H9 (cell line): ENCODE results near the gene MGMT. TPM values are rescaled to one million over a fixed set of nuclear protein-coding genes. Genes with fewer than 3 reads are reported as not detected.

Experiments used
- DNase-seq: peaks from one replicate; pipeline ENCODE4 v3.0.0-alpha.2; 2017
- H2AFZ ChIP-seq: one replicate; pipeline ENCODE4 v1.6.1; 2013; ENCODE audit warnings: mild to moderate bottlenecking, low read length, control low read depth, moderate library complexity
- H2AK5ac ChIP-seq: 2 replicates; pipeline ENCODE4 v1.6.1; 2013; ENCODE audit warnings: low read length, control low read depth, mixed read lengths; ENCODE audit not compliant: insufficient read length
- H2BK120ac ChIP-seq: one replicate; pipeline ENCODE4 v1.6.1; 2013; ENCODE audit warnings: low read depth, mild to moderate bottlenecking, low read length, control low read depth, inconsistent platforms; ENCODE audit not compliant: poor library complexity, severe bottlenecking
- H2BK12ac ChIP-seq: 2 replicates; pipeline ENCODE4 v1.6.1; 2013; ENCODE audit warnings: low read length, control low read depth, mixed read lengths, low read depth; ENCODE audit not compliant: insufficient read length
- H2BK15ac ChIP-seq: 2 replicates; pipeline ENCODE4 v1.6.1; 2013; ENCODE audit warnings: low read depth, low read length, control low read depth
- H2BK20ac ChIP-seq: one replicate; pipeline ENCODE4 v1.6.1; 2013; ENCODE audit warnings: low read depth, mild to moderate bottlenecking, low read length, control low read depth, inconsistent platforms; ENCODE audit not compliant: poor library complexity, severe bottlenecking
- H2BK5ac ChIP-seq: 2 replicates; pipeline ENCODE4 v1.6.1; 2013; ENCODE audit warnings: low read length, control low read depth, mixed read lengths; ENCODE audit not compliant: insufficient read length
- H3K14ac ChIP-seq: 2 replicates; pipeline ENCODE4 v1.6.1; 2013; ENCODE audit warnings: low read length, control low read depth; ENCODE audit not compliant: insufficient read depth
- H3K18ac ChIP-seq: 2 replicates; pipeline ENCODE4 v1.6.1; 2013; ENCODE audit warnings: low read depth, mild to moderate bottlenecking, mixed read lengths, low read length, control low read depth; ENCODE audit not compliant: insufficient read length
- H3K23ac ChIP-seq: 2 replicates; pipeline ENCODE4 v1.6.1; 2013; ENCODE audit warnings: low read length, control low read depth, mixed read lengths, low read depth; ENCODE audit not compliant: insufficient read length
- H3K23me2 ChIP-seq: 2 replicates; pipeline ENCODE4 v1.6.1; 2013; ENCODE audit warnings: low read depth, mild to moderate bottlenecking, mixed read lengths, low read length, control low read depth; ENCODE audit not compliant: insufficient read length, poor library complexity, severe bottlenecking
- H3K27ac ChIP-seq: 2 replicates; pipeline ENCODE4 v1.5.1; 2013; ENCODE audit warnings: low read length, control low read depth, mixed read lengths, low read depth; ENCODE audit not compliant: insufficient read length
- H3K27me3 ChIP-seq: 2 replicates; pipeline ENCODE4 v1.6.1; 2013; ENCODE audit warnings: low read length, control low read depth, inconsistent platforms; ENCODE audit not compliant: insufficient read depth
- H3K4ac ChIP-seq: 2 replicates; pipeline ENCODE4 v1.6.1; 2013; ENCODE audit warnings: low read depth, mild to moderate bottlenecking, control low read depth, inconsistent platforms, low read length, moderate library complexity
- H3K4me1 ChIP-seq: 2 replicates; pipeline ENCODE4 v1.6.1; 2013; ENCODE audit warnings: low read length, control low read depth, inconsistent platforms; ENCODE audit not compliant: insufficient read depth
- H3K4me2 ChIP-seq: 2 replicates; pipeline ENCODE4 v1.6.1; 2013; ENCODE audit warnings: low read length, control low read depth, mixed read lengths; ENCODE audit not compliant: insufficient read length, insufficient read depth
- H3K56ac ChIP-seq: 2 replicates; pipeline ENCODE4 v1.6.1; 2013; ENCODE audit warnings: low read depth, mild to moderate bottlenecking, mixed read lengths, low read length, control low read depth; ENCODE audit not compliant: insufficient read length
- H3K79me1 ChIP-seq: 2 replicates; pipeline ENCODE4 v1.6.1; 2013; ENCODE audit warnings: low read depth, mild to moderate bottlenecking, moderate library complexity, low read length, control low read depth, inconsistent platforms; ENCODE audit not compliant: insufficient read depth, poor library complexity, severe bottlenecking
- H3K79me2 ChIP-seq: 2 replicates; pipeline ENCODE4 v1.6.1; 2013; ENCODE audit warnings: low read length, control low read depth, inconsistent platforms; ENCODE audit not compliant: insufficient read depth
- H3K9ac ChIP-seq: 2 replicates; pipeline ENCODE4 v1.6.1; 2013; ENCODE audit warnings: low read length, control low read depth, mixed read lengths; ENCODE audit not compliant: insufficient read length; ENCODE audit errors: extremely low read depth
- H3K9me3 ChIP-seq: one replicate; pipeline ENCODE4 v1.6.1; 2013; ENCODE audit warnings: low read depth, low read length, inconsistent platforms; ENCODE audit not compliant: control insufficient read depth
- H3T11ph ChIP-seq: one replicate; pipeline ENCODE4 v1.6.1; 2013; ENCODE audit warnings: mild to moderate bottlenecking, low read length, control low read depth, inconsistent platforms
- H4K20me1 ChIP-seq: one replicate; pipeline ENCODE4 v1.6.1; 2013; ENCODE audit not compliant: control insufficient read depth, insufficient read length, insufficient read depth
- H4K5ac ChIP-seq: 2 replicates; pipeline ENCODE4 v1.6.1; 2013; ENCODE audit warnings: low read depth, mild to moderate bottlenecking, mixed read lengths, low read length, control low read depth; ENCODE audit not compliant: insufficient read length
- H4K8ac ChIP-seq: replicated peaks from 2 replicates; pipeline ENCODE4 v1.6.1; 2013; ENCODE audit warnings: low read length, control low read depth, mixed read lengths, low read depth; ENCODE audit not compliant: insufficient read length
- H4K91ac ChIP-seq: 2 replicates; pipeline ENCODE4 v1.6.1; 2013; ENCODE audit warnings: low read depth, mild to moderate bottlenecking, moderate library complexity, mixed read lengths, low read length, control low read depth; ENCODE audit not compliant: insufficient read length
- H3K27ac Mint-ChIP-seq, 3 experiments: 2 replicates in 2 of 3; 3 replicates in 1 of 3; pipeline ENCODE4 v1.8.0; 2020 to 2021; ENCODE audit warnings: mixed read lengths in 3 of 3, mild to moderate bottlenecking in 1 of 3, moderate library complexity in 1 of 3
- H3K27me3 Mint-ChIP-seq: 2 replicates; pipeline ENCODE4 v1.8.0; 2021; ENCODE audit warnings: low read depth, mild to moderate bottlenecking, moderate library complexity, mixed read lengths
- H3K36me3 Mint-ChIP-seq, 3 experiments: 2 replicates in 2 of 3; 3 replicates in 1 of 3; pipeline ENCODE4 v1.8.0; 2020 to 2021; ENCODE audit warnings: low read depth in 3 of 3, mixed read lengths in 3 of 3; ENCODE audit not compliant: insufficient read depth in 1 of 3
- H3K4me1 Mint-ChIP-seq, 2 experiments: 2 replicates each; pipeline ENCODE4 v1.8.0; 2020; ENCODE audit warnings: mixed read lengths in 2 of 2
- H3K4me3 Mint-ChIP-seq, 2 experiments: 2 replicates in 1 of 2; 3 replicates in 1 of 2; pipeline ENCODE4 v1.8.0; 2020 to 2021; ENCODE audit warnings: mild to moderate bottlenecking in 2 of 2, mixed read lengths in 2 of 2, moderate library complexity in 1 of 2
- H3K9me3 Mint-ChIP-seq, 2 experiments: 2 replicates in 1 of 2; 3 replicates in 1 of 2; pipeline ENCODE4 v1.8.0; 2020; ENCODE audit warnings: mild to moderate bottlenecking in 2 of 2, mixed read lengths in 2 of 2, moderate library complexity in 1 of 2
- CTCF ChIP-seq: fragments of 200-600 bp; sonication (generic); conservative IDR thresholded peaks from 3 replicates; pipeline ENCODE4 v1.8.0; 2021; ENCODE audit warnings: antibody characterized with exemption, mild to moderate bottlenecking
- WGBS: extraction: QIAGEN DNeasy Blood & Tissue Kit; methylation state at CpG from one replicate; pipeline ENCODE4 v1.1.7; 2013; ENCODE audit warnings: missing lambda C conversion rate, low lambda C conversion rate, mixed read lengths; ENCODE audit not compliant: insufficient read length; ENCODE audit errors: extremely low coverage; 5-methylcytosine and 5-hydroxymethylcytosine counted together
- total RNA-seq: library from RNA; stranded (reverse); gene quantifications from 2 replicates; pipeline ENCODE4 v1.2.1, GENCODE V29; 2021

MGMT gene
- total RNA-seq, 1 experiment from 2014 or later = 18.4 TPM

- H3K18ac ChIP-seq = no peak overlapping the region
- no peak overlapping the region for H3T11ph ChIP-seq
- H3K79me1 ChIP-seq = no peaks in the 10 kb centered on the region
- Mint-ChIP-seq H3K36me3 (no peaks in the 10 kb centered on the region; a peak in 1 of 7 replicates), H3K9me3 (no peaks in the 10 kb centered on the region), H3K27ac (peak overlapping the region; percentile 58 to 76 (median 70); a peak in 6 of 7 replicates), H3K27me3 (no peaks in the 10 kb centered on the region), H3K4me1 (peaks cover 19 to 21% of the 10 kb centered on the region in 2 experiments), H3K4me3 (no peak overlapping the region)
- no peaks in the 10 kb centered on the region for H3K23me2 ChIP-seq
- H4K91ac ChIP-seq = no peak overlapping the region
- no peak overlapping the region for H4K5ac ChIP-seq
- no peaks in the 10 kb centered on the region for H3K27me3 ChIP-seq
- H2AK5ac ChIP-seq = no peak overlapping the region
- no peak overlapping the region for H3K27ac ChIP-seq
- no peaks in the 10 kb centered on the region for H3K9me3 ChIP-seq
- no peak overlapping the region for H2AFZ ChIP-seq
- no peak for TF ChIP-seq CTCF
- H3K4me1 ChIP-seq = no peaks in the 10 kb centered on the region
- H2BK15ac ChIP-seq = no peak overlapping the region
- WGBS = no CpG with 5 or more reads among the region's 8 CpGs
- no peak overlapping the region for H2BK5ac ChIP-seq
- no peak overlapping the region for H2BK120ac ChIP-seq
- no peak overlapping the region for H3K4me2 ChIP-seq
- no peak overlapping the region; the same call in 1 of the 2 replicates for H3K14ac ChIP-seq
- no peak overlapping the region for H4K8ac ChIP-seq
- no peak overlapping the region for H3K23ac ChIP-seq
- no peak overlapping the region for H2BK20ac ChIP-seq
- no peak overlapping the region for H3K9ac ChIP-seq
- H3K79me2 ChIP-seq = no peaks in the 10 kb centered on the region
- DNase-seq = no peak
- H3K4ac ChIP-seq = no peak overlapping the region
- no peak overlapping the region for H3K56ac ChIP-seq
- H2BK12ac ChIP-seq = no peak overlapping the region
- H4K20me1 ChIP-seq = no peaks in the 10 kb centered on the region
Measured at GRCh38 chr10:129643266-129643665, 176.2 kb downstream of the MGMT start.
